Measurements from ENCODE around the gene NTNG2.

NTNG2 gene

GRCh38 chr9:132233138-132233537 lies 71.3 kb downstream of the NTNG2 start:
- H3K4me3 ChIP-seq (ENCODE audit: low read depth in 1 of 2, low read length in 2 of 2): no peak overlapping the region
- no peak overlapping the region for H3K9ac ChIP-seq (ENCODE audit: low read depth in 1 of 2, low read length in 2 of 2)
- H3K27me3 ChIP-seq (ENCODE audit: control insufficient read depth in 1 of 2, insufficient read depth in 2 of 2, low read length in 2 of 2): peaks cover 0 to 3% of the 10 kb centered on the region in 2 donors
- no peaks in the 10 kb centered on the region for H3K4me1 ChIP-seq (ENCODE audit: control insufficient read depth in 1 of 2, insufficient read depth in 2 of 2, low read length in 2 of 2)
- no peak overlapping the region for H3K27ac ChIP-seq (ENCODE audit: low read depth, low read length)
- no peaks in the 10 kb centered on the region for H3K9me3 ChIP-seq (ENCODE audit: control insufficient read depth in 1 of 2, low read length in 2 of 2)
- no peaks in the 10 kb centered on the region for H3K36me3 ChIP-seq (ENCODE audit: control insufficient read depth in 1 of 2, insufficient read depth in 2 of 2, low read length in 2 of 2)

- H3K9me3 ChIP-seq (ENCODE audit: control insufficient read depth in 1 of 2, low read length in 2 of 2): no peaks in the 10 kb centered on the region
- H3K27ac ChIP-seq (ENCODE audit: low read depth, low read length): no peak overlapping the region
- H3K4me3 ChIP-seq (ENCODE audit: low read depth in 1 of 2, low read length in 2 of 2): no peak overlapping the region
- no peak overlapping the region for H3K9ac ChIP-seq (ENCODE audit: low read depth in 1 of 2, low read length in 2 of 2)
- peaks cover 0 to 3% of the 10 kb centered on the region in 2 donors for H3K27me3 ChIP-seq (ENCODE audit: control insufficient read depth in 1 of 2, insufficient read depth in 2 of 2, low read length in 2 of 2)
- no peaks in the 10 kb centered on the region for H3K4me1 ChIP-seq (ENCODE audit: control insufficient read depth in 1 of 2, insufficient read depth in 2 of 2, low read length in 2 of 2)
- H3K36me3 ChIP-seq (ENCODE audit: control insufficient read depth in 1 of 2, insufficient read depth in 2 of 2, low read length in 2 of 2): no peaks in the 10 kb centered on the region
Observed at GRCh38 chr9:132234535-132234934, 72.7 kb downstream of the NTNG2 start.

GRCh38 chr9:132235125-132235524 lies 73.3 kb downstream of the NTNG2 start:
- no peaks in the 10 kb centered on the region for H3K9me3 ChIP-seq (ENCODE audit: control insufficient read depth in 1 of 2, low read length in 2 of 2)
- no peak overlapping the region for H3K4me3 ChIP-seq (ENCODE audit: low read depth in 1 of 2, low read length in 2 of 2)
- H3K27me3 ChIP-seq (ENCODE audit: control insufficient read depth in 1 of 2, insufficient read depth in 2 of 2, low read length in 2 of 2): peaks cover 0 to 3% of the 10 kb centered on the region in 2 donors
- H3K9ac ChIP-seq (ENCODE audit: low read depth in 1 of 2, low read length in 2 of 2): no peak overlapping the region
- H3K4me1 ChIP-seq (ENCODE audit: control insufficient read depth in 1 of 2, insufficient read depth in 2 of 2, low read length in 2 of 2): peaks cover 0 to under 1% of the 10 kb centered on the region in 2 donors
- H3K36me3 ChIP-seq (ENCODE audit: control insufficient read depth in 1 of 2, insufficient read depth in 2 of 2, low read length in 2 of 2): no peaks in the 10 kb centered on the region
- no peak overlapping the region for H3K27ac ChIP-seq (ENCODE audit: low read depth, low read length)

- H3K9ac ChIP-seq (ENCODE audit: low read depth in 1 of 2, low read length in 2 of 2): no peak overlapping the region
- H3K4me1 ChIP-seq (ENCODE audit: control insufficient read depth in 1 of 2, insufficient read depth in 2 of 2, low read length in 2 of 2): peaks cover 0 to 8% of the 10 kb centered on the region in 2 donors
- H3K9me3 ChIP-seq (ENCODE audit: control insufficient read depth in 1 of 2, low read length in 2 of 2): no peaks in the 10 kb centered on the region
- no peaks in the 10 kb centered on the region for H3K36me3 ChIP-seq (ENCODE audit: control insufficient read depth in 1 of 2, insufficient read depth in 2 of 2, low read length in 2 of 2)
- H3K27me3 ChIP-seq (ENCODE audit: control insufficient read depth in 1 of 2, insufficient read depth in 2 of 2, low read length in 2 of 2): peaks cover 0 to 3% of the 10 kb centered on the region in 2 donors
- no peak overlapping the region for H3K4me3 ChIP-seq (ENCODE audit: low read depth in 1 of 2, low read length in 2 of 2)
- H3K27ac ChIP-seq (ENCODE audit: low read depth, low read length): no peak overlapping the region
Observed at GRCh38 chr9:132235894-132236661, 74.2 kb downstream of the NTNG2 start.

GRCh38 chr9:132236662-132237311 lies 74.9 kb downstream of the NTNG2 start:
- peaks cover 0 to 3% of the 10 kb centered on the region in 2 donors for H3K27me3 ChIP-seq (ENCODE audit: control insufficient read depth in 1 of 2, insufficient read depth in 2 of 2, low read length in 2 of 2)
- H3K4me1 ChIP-seq (ENCODE audit: control insufficient read depth in 1 of 2, insufficient read depth in 2 of 2, low read length in 2 of 2): peaks cover 0 to 8% of the 10 kb centered on the region in 2 donors
- no peaks in the 10 kb centered on the region for H3K36me3 ChIP-seq (ENCODE audit: control insufficient read depth in 1 of 2, insufficient read depth in 2 of 2, low read length in 2 of 2)
- no peak overlapping the region for H3K4me3 ChIP-seq (ENCODE audit: low read depth in 1 of 2, low read length in 2 of 2)
- H3K9ac ChIP-seq (ENCODE audit: low read depth in 1 of 2, low read length in 2 of 2): no peak overlapping the region
- H3K9me3 ChIP-seq (ENCODE audit: control insufficient read depth in 1 of 2, low read length in 2 of 2): no peaks in the 10 kb centered on the region
- no peak overlapping the region for H3K27ac ChIP-seq (ENCODE audit: low read depth, low read length)

GRCh38 chr9:132237481-132237880 lies 75.6 kb downstream of the NTNG2 start:
- no peaks in the 10 kb centered on the region for H3K36me3 ChIP-seq (ENCODE audit: control insufficient read depth in 1 of 2, insufficient read depth in 2 of 2, low read length in 2 of 2)
- no peak overlapping the region for H3K4me3 ChIP-seq (ENCODE audit: low read depth in 1 of 2, low read length in 2 of 2)
- no peak overlapping the region for H3K9ac ChIP-seq (ENCODE audit: low read depth in 1 of 2, low read length in 2 of 2)
- H3K4me1 ChIP-seq (ENCODE audit: control insufficient read depth in 1 of 2, insufficient read depth in 2 of 2, low read length in 2 of 2): peaks cover 2 to 9% of the 10 kb centered on the region in 2 donors
- peaks cover 2 to 3% of the 10 kb centered on the region in 2 donors for H3K27me3 ChIP-seq (ENCODE audit: control insufficient read depth in 1 of 2, insufficient read depth in 2 of 2, low read length in 2 of 2)
- H3K27ac ChIP-seq (ENCODE audit: low read depth, low read length): no peak overlapping the region
- H3K9me3 ChIP-seq (ENCODE audit: control insufficient read depth in 1 of 2, low read length in 2 of 2): no peaks in the 10 kb centered on the region

- no peak overlapping the region for H3K9ac ChIP-seq (ENCODE audit: low read depth in 1 of 2, low read length in 2 of 2)
- H3K27me3 ChIP-seq (ENCODE audit: control insufficient read depth in 1 of 2, insufficient read depth in 2 of 2, low read length in 2 of 2): peaks cover 3 to 10% of the 10 kb centered on the region in 2 donors
- no peak overlapping the region for H3K27ac ChIP-seq (ENCODE audit: low read depth, low read length)
- H3K4me1 ChIP-seq (ENCODE audit: control insufficient read depth in 1 of 2, insufficient read depth in 2 of 2, low read length in 2 of 2): peaks cover 9 to 14% of the 10 kb centered on the region in 2 donors
- H3K9me3 ChIP-seq (ENCODE audit: control insufficient read depth in 1 of 2, low read length in 2 of 2): no peaks in the 10 kb centered on the region
- H3K36me3 ChIP-seq (ENCODE audit: control insufficient read depth in 1 of 2, insufficient read depth in 2 of 2, low read length in 2 of 2): no peaks in the 10 kb centered on the region
- H3K4me3 ChIP-seq (ENCODE audit: low read depth in 1 of 2, low read length in 2 of 2): no peak overlapping the region
Observed at GRCh38 chr9:132238026-132238972, 76.4 kb downstream of the NTNG2 start.

- peaks cover 9 to 14% of the 10 kb centered on the region in 2 donors for H3K4me1 ChIP-seq (ENCODE audit: control insufficient read depth in 1 of 2, insufficient read depth in 2 of 2, low read length in 2 of 2)
- no peaks in the 10 kb centered on the region for H3K9me3 ChIP-seq (ENCODE audit: control insufficient read depth in 1 of 2, low read length in 2 of 2)
- peaks cover 10 to 11% of the 10 kb centered on the region in 2 donors for H3K27me3 ChIP-seq (ENCODE audit: control insufficient read depth in 1 of 2, insufficient read depth in 2 of 2, low read length in 2 of 2)
- H3K36me3 ChIP-seq (ENCODE audit: control insufficient read depth in 1 of 2, insufficient read depth in 2 of 2, low read length in 2 of 2): no peaks in the 10 kb centered on the region
- no peak overlapping the region for H3K4me3 ChIP-seq (ENCODE audit: low read depth in 1 of 2, low read length in 2 of 2)
- H3K9ac ChIP-seq (ENCODE audit: low read depth in 1 of 2, low read length in 2 of 2): no peak overlapping the region
- no peak overlapping the region for H3K27ac ChIP-seq (ENCODE audit: low read depth, low read length)
Observed at GRCh38 chr9:132238992-132239391, 77.1 kb downstream of the NTNG2 start.

- Histone ChIP-seq H3K4me3 (ENCODE audit: low read depth in 1 of 2, low read length in 2 of 2) (no peak overlapping the region), H3K36me3 (ENCODE audit: control insufficient read depth in 1 of 2, insufficient read depth in 2 of 2, low read length in 2 of 2) (no peaks in the 10 kb centered on the region), H3K4me1 (ENCODE audit: control insufficient read depth in 1 of 2, insufficient read depth in 2 of 2, low read length in 2 of 2) (peaks cover 9 to 14% of the 10 kb centered on the region in 2 donors), H3K9ac (ENCODE audit: low read depth in 1 of 2, low read length in 2 of 2) (no peak overlapping the region), H3K27ac (ENCODE audit: low read depth, low read length) (no peak overlapping the region), H3K9me3 (ENCODE audit: control insufficient read depth in 1 of 2, low read length in 2 of 2) (no peaks in the 10 kb centered on the region), H3K27me3 (ENCODE audit: control insufficient read depth in 1 of 2, insufficient read depth in 2 of 2, low read length in 2 of 2) (peaks cover 11 to 13% of the 10 kb centered on the region in 2 donors)
Observed at GRCh38 chr9:132239518-132239917, 77.7 kb downstream of the NTNG2 start.
